Measurements from ENCODE around the gene TENT5C.

The TENT5C gene

DNA sequence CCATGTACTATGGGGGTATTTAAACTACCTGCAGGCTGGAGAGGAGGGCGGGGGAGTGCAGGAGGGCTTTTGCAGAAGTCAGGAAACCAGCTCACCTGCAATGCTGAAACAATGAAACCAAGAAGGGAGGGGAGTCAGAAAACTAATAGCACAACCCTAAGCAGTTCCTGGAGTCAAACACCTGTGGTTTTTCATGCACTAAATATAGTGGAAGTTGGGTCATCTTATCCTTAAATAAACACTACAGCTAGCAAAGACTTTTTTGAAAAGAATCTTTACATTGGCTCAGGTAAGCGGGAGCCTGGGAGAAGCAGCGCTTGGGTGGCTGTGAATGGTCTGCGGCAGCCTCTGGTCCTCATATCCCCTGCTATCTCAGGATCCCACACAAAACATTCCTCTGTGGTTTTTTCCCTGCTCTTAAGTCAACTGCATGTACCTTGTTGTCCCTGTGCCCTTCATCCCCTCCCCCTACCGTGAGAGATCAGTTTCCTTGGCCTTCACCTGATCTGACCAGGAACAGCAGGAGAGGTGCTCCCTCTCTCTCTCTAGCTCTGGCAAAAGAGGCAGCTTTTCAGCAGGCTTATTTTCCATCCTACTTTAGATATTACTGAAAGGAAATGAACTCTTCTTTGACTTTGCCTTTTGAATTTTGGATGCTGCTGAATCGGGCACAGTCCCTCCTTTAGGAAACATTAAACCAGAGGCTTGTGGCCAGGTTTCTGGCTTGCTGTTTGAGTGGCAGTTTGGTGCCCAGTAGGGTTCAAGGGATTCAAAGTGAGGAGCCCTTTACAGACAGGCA, 26.6 kb downstream of the TENT5C start:
- H2AFZ ChIP-seq (ENCODE audit: low read length) = no peak overlapping the region
- no peaks in the 10 kb centered on the region for H3K27me3 ChIP-seq (ENCODE audit: insufficient read depth, low read length)
- no peak overlapping the region for H3K4me3 ChIP-seq (ENCODE audit: low read depth, low read length, poor library complexity, severe bottlenecking)
- no peak overlapping the region for H3K9ac ChIP-seq (ENCODE audit: low read length)
- no peaks in the 10 kb centered on the region for H4K20me1 ChIP-seq (ENCODE audit: insufficient read depth, low read length)
- H3K4me1 ChIP-seq (ENCODE audit: insufficient read depth, low read length, severe bottlenecking) = peaks cover 55% of the 10 kb centered on the region
- no peaks in the 10 kb centered on the region for H3K36me3 ChIP-seq (ENCODE audit: insufficient read depth, low read length)
- no peaks in the 10 kb centered on the region for H3F3A ChIP-seq (ENCODE audit: insufficient read depth, low read length)
- H3K79me2 ChIP-seq (ENCODE audit: insufficient read depth, low read length) = no peaks in the 10 kb centered on the region
- H3K9me3 ChIP-seq (ENCODE audit: low read length) = no peaks in the 10 kb centered on the region
- H3K4me2 ChIP-seq (ENCODE audit: low read length) = no peak overlapping the region
- no peaks in the 10 kb centered on the region for H3K9me2 ChIP-seq (ENCODE audit: low read depth, low read length)
- TF ChIP-seq, protein P1, sequence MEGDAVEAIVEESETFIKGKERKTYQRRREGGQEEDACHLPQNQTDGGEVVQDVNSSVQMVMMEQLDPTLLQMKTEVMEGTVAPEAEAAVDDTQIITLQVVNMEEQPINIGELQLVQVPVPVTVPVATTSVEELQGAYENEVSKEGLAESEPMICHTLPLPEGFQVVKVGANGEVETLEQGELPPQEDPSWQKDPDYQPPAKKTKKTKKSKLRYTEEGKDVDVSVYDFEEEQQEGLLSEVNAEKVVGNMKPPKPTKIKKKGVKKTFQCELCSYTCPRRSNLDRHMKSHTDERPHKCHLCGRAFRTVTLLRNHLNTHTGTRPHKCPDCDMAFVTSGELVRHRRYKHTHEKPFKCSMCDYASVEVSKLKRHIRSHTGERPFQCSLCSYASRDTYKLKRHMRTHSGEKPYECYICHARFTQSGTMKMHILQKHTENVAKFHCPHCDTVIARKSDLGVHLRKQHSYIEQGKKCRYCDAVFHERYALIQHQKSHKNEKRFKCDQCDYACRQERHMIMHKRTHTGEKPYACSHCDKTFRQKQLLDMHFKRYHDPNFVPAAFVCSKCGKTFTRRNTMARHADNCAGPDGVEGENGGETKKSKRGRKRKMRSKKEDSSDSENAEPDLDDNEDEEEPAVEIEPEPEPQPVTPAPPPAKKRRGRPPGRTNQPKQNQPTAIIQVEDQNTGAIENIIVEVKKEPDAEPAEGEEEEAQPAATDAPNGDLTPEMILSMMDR (IDR thresholded peaks at IDR 0.05; ENCODE audit: low read length) = no peak
- TF ChIP-seq EZH2 (IDR thresholded peaks at IDR 0.05; ENCODE audit: borderline replicate concordance, low read length) = no peak
- no peak overlapping the region for H3K27ac ChIP-seq (ENCODE audit: low read depth, low read length, poor library complexity, severe bottlenecking)

DNA sequence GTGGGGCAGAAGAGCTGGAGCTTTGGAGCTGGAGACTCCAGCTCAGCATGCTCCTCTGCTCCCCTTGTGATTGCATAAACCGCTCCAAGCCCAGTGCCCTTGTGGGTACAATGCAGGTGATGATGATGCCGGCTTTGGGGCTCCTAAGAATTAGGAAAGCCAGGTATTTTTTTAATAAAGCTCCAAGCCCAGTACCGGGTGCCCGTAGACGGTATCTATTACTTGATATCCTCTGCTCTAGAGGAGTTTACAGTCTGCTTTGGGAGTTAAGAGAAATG, 27.2 kb downstream of the TENT5C start:
- no peaks in the 10 kb centered on the region for H3K27me3 ChIP-seq (ENCODE audit: insufficient read depth, low read length)
- TF ChIP-seq, protein P1 (IDR thresholded peaks at IDR 0.05; ENCODE audit: low read length) = no peak
- TF ChIP-seq EZH2 (IDR thresholded peaks at IDR 0.05; ENCODE audit: borderline replicate concordance, low read length) = no peak
- no peak overlapping the region for H2AFZ ChIP-seq (ENCODE audit: low read length)
- H3K9ac ChIP-seq (ENCODE audit: low read length) = no peak overlapping the region
- H3K4me1 ChIP-seq (ENCODE audit: insufficient read depth, low read length, severe bottlenecking) = peaks cover 49% of the 10 kb centered on the region
- no peak overlapping the region for H3K4me3 ChIP-seq (ENCODE audit: low read depth, low read length, poor library complexity, severe bottlenecking)
- no peaks in the 10 kb centered on the region for H4K20me1 ChIP-seq (ENCODE audit: insufficient read depth, low read length)
- H3K27ac ChIP-seq (ENCODE audit: low read depth, low read length, poor library complexity, severe bottlenecking) = no peak overlapping the region
- no peaks in the 10 kb centered on the region for H3K9me2 ChIP-seq (ENCODE audit: low read depth, low read length)
- H3K9me3 ChIP-seq (ENCODE audit: low read length) = no peaks in the 10 kb centered on the region
- H3K79me2 ChIP-seq (ENCODE audit: insufficient read depth, low read length) = no peaks in the 10 kb centered on the region
- H3F3A ChIP-seq (ENCODE audit: insufficient read depth, low read length) = no peaks in the 10 kb centered on the region
- no peaks in the 10 kb centered on the region for H3K36me3 ChIP-seq (ENCODE audit: insufficient read depth, low read length)
- H3K4me2 ChIP-seq (ENCODE audit: low read length) = no peak overlapping the region

DNA sequence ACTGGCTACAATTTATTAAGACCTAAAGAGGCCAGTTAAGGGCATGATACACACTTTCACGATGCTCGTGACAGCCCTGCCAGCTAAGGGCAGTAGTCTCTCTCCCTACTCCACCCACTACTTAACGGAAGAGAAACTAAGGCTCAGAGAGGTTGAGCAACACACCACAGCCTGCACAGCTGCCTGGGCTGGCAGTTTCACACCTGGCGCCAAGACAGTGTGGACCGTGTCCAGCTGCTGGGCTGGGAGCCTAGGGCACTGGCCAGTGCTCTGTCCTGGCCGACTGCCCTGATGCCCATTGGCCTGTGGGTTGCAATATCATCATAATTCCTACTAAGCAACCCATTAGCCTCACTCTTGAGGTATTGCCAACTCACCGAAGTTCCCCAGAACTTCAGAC, 27.6 kb downstream of the TENT5C start:
- no peaks in the 10 kb centered on the region for H3K9me3 ChIP-seq (ENCODE audit: low read length)
- no peaks in the 10 kb centered on the region for H3K36me3 ChIP-seq (ENCODE audit: insufficient read depth, low read length)

More for the DNA sequence above, 27.6 kb downstream of the TENT5C start:
- Histone ChIP-seq H3K4me1 (ENCODE audit: insufficient read depth, low read length, severe bottlenecking) (peaks cover 45% of the 10 kb centered on the region), H3K4me2 (ENCODE audit: low read length) (no peak overlapping the region), H3K9ac (ENCODE audit: low read length) (no peak overlapping the region), H3K27me3 (ENCODE audit: insufficient read depth, low read length) (no peaks in the 10 kb centered on the region), H3K9me2 (ENCODE audit: low read depth, low read length) (no peaks in the 10 kb centered on the region), H3K4me3 (ENCODE audit: low read depth, low read length, poor library complexity, severe bottlenecking) (no peak overlapping the region), H3K79me2 (ENCODE audit: insufficient read depth, low read length) (no peaks in the 10 kb centered on the region), H2AFZ (ENCODE audit: low read length) (no peak overlapping the region), H3F3A (ENCODE audit: insufficient read depth, low read length) (no peaks in the 10 kb centered on the region), H3K27ac (ENCODE audit: low read depth, low read length, poor library complexity, severe bottlenecking) (no peak overlapping the region), H4K20me1 (ENCODE audit: insufficient read depth, low read length) (no peaks in the 10 kb centered on the region)
- TF ChIP-seq EZH2 (IDR thresholded peaks at IDR 0.05; ENCODE audit: borderline replicate concordance, low read length) = no peak
- TF ChIP-seq, protein P1 (IDR thresholded peaks at IDR 0.05; ENCODE audit: low read length) = no peak

All from OCI-LY1 (cell line).